B cell (primary cell): ENCODE results near the gene MAPK7. TPM values are rescaled to one million over a fixed set of nuclear protein-coding genes. Genes with fewer than 3 reads are reported as not detected.

Experiments used
- ATAC-seq: fragments of 200-7000 bp; cut with Tn5 transposase; one replicate; pipeline ENCODE4 v1.10.0; 2021; ENCODE audit warnings: low read depth, mild to moderate bottlenecking, moderate number of reproducible peaks, moderate library complexity
- CTCF ChIA-PET: fragments of 350-600 bp; sonication (Branson Sonifier 250); formaldehyde crosslinking; loops from one replicate; lab custom pipeline; 2021; ENCODE audit warnings: antibody characterized with exemption, inconsistent platforms; lab: Charles Lee
- POLR2A ChIA-PET: fragments of 350-600 bp; sonication (Branson Sonifier 250); formaldehyde crosslinking; loops from one replicate; lab custom pipeline; 2021; ENCODE audit warnings: antibody characterized with exemption; lab: Charles Lee
- DNase-seq: peaks from one replicate; pipeline ENCODE4 v3.0.0; 2013
- H2AFZ ChIP-seq: 2 replicates; pipeline ENCODE4 v1.6.1; 2012; ENCODE audit warnings: mild to moderate bottlenecking, low read depth, low read length; ENCODE audit not compliant: insufficient read depth, poor library complexity, severe bottlenecking
- H3K27ac ChIP-seq, 2 donors: 1 replicate in 1 of 2; 2 replicates in 1 of 2; pipeline ENCODE4 v1.5.1; 2012 to 2013; ENCODE audit warnings: low read length in 2 of 2, mild to moderate bottlenecking in 2 of 2, moderate library complexity in 1 of 2
- H3K27me3 ChIP-seq, 4 experiments: fragments of 200-600 bp in 1 of 4; sonication (generic) in 1 of 4; replicated peaks in 1 of 4; 1 replicate in 2 of 4; 2 replicates in 2 of 4; pipeline versions ENCODE4 v1.6.1 to v1.7.0; 2013 to 2016; ENCODE audit warnings: low read length in 3 of 4, mild to moderate bottlenecking in 2 of 4, mixed read lengths in 1 of 4, moderate library complexity in 1 of 4; ENCODE audit not compliant: insufficient read depth in 4 of 4, control insufficient read depth in 3 of 4; ENCODE audit errors: control extremely low read depth in 1 of 4
- H3K36me3 ChIP-seq, 2 experiments: replicated peaks in 1 of 2; 1 replicate in 1 of 2; 2 replicates in 1 of 2; pipeline versions ENCODE4 v1.6.1 to v1.7.1; 2013; ENCODE audit warnings: low read length in 1 of 2; ENCODE audit not compliant: insufficient read depth in 2 of 2, control insufficient read depth in 1 of 2; ENCODE audit errors: control extremely low read depth in 1 of 2, extremely low read depth in 1 of 2
- H3K4me1 ChIP-seq, 2 donors: fragments of 200-600 bp in 1 of 2; sonication (generic) in 1 of 2; 1 replicate in 1 of 2; 2 replicates in 1 of 2; pipeline versions ENCODE4 v1.5.1 to v1.6.1; 2013 to 2017; ENCODE audit warnings: low read length in 2 of 2; ENCODE audit not compliant: control insufficient read depth in 2 of 2, insufficient read depth in 2 of 2
- H3K4me2 ChIP-seq: replicated peaks from 2 replicates; pipeline ENCODE3; 2012; ENCODE audit warnings: mild to moderate bottlenecking, low read depth, low read length; ENCODE audit not compliant: poor library complexity, severe bottlenecking
- H3K4me3 ChIP-seq, 5 experiments: fragments of 200-600 bp in 1 of 5; sonication (generic) in 1 of 5; 1 replicate in 3 of 5; 2 replicates in 2 of 5; pipeline versions ENCODE4 v1.5.1 to v1.7.0; 2011 to 2016; ENCODE audit warnings: low read length in 4 of 5, mild to moderate bottlenecking in 4 of 5, low read depth in 2 of 5, control low read depth in 1 of 5, moderate library complexity in 1 of 5; ENCODE audit not compliant: insufficient read depth in 1 of 5; ENCODE audit errors: control extremely low read depth in 1 of 5, extremely low read depth in 1 of 5
- H3K79me2 ChIP-seq: fragments of 200-600 bp; sonication (generic); one replicate; pipeline ENCODE4 v1.6.0; 2016; ENCODE audit warnings: low read length; ENCODE audit not compliant: control insufficient read depth, insufficient read depth
- H3K9ac ChIP-seq: fragments of 200-600 bp; sonication (generic); 2 replicates; pipeline ENCODE4 v1.6.1; 2017; ENCODE audit warnings: mild to moderate bottlenecking, low read length, moderate library complexity
- H3K9me3 ChIP-seq, 3 donors: one replicate each; pipeline versions ENCODE4 v1.6.1 to v1.7.1; 2013; ENCODE audit warnings: low read length in 2 of 3; ENCODE audit not compliant: control insufficient read depth in 2 of 3, insufficient read depth in 1 of 3; ENCODE audit errors: control extremely low read depth in 1 of 3
- H4K20me1 ChIP-seq: 2 replicates; pipeline ENCODE4 v1.6.0; 2012; ENCODE audit warnings: mild to moderate bottlenecking, low read length; ENCODE audit not compliant: insufficient read depth, control insufficient read depth, poor library complexity, severe bottlenecking
- H3K27ac Mint-ChIP-seq: one replicate; pipeline ENCODE4 v1.8.0; 2021; ENCODE audit warnings: mixed read lengths
- H3K27me3 Mint-ChIP-seq: one replicate; pipeline ENCODE4 v1.8.0; 2021; ENCODE audit warnings: mixed read lengths
- H3K4me1 Mint-ChIP-seq: one replicate; pipeline ENCODE4 v1.8.0; 2021; ENCODE audit warnings: mixed read lengths
- H3K4me3 Mint-ChIP-seq: one replicate; pipeline ENCODE4 v1.8.0; 2021; ENCODE audit warnings: mixed read lengths
- H3K9me3 Mint-ChIP-seq: one replicate; pipeline ENCODE4 v1.8.0; 2022; ENCODE audit warnings: mixed read lengths; ENCODE audit not compliant: insufficient read depth
- CTCF ChIP-seq: fragments of 200-600 bp; IDR thresholded peaks from one replicate; pipeline ENCODE4 v1.8.0; 2022; ENCODE audit warnings: antibody characterized with exemption, mild to moderate bottlenecking
- EZH2 ChIP-seq: IDR thresholded peaks from 2 replicates; pipeline ENCODE4 v1.6.1; 2012; ENCODE audit warnings: borderline replicate concordance, low read depth, mild to moderate bottlenecking, moderate library complexity, low read length; ENCODE audit not compliant: insufficient read depth, poor library complexity, severe bottlenecking
- WGBS: methylation state at CpG from one replicate; pipeline ENCODE4 v1.1.5; 2013; ENCODE audit warnings: missing lambda C conversion rate; ENCODE audit not compliant: insufficient coverage; 5-methylcytosine and 5-hydroxymethylcytosine counted together
- intact Hi-C: fragments of 100-400 bp; cut with micrococcal nuclease; formaldehyde crosslinking; loops from one replicate; pipeline ENCODE4 v1.10.0; 2022
- polyA plus RNA-seq: library from polyadenylated mRNA; depleted of rRNA; stranded (reverse); fragments of >200 nt; gene quantifications from 2 replicates; pipeline ENCODE4 v1.2.3, GENCODE V29; 2012
- total RNA-seq, 2 donors: library from RNA; stranded (reverse); fragments of 120-200 nt in 1 of 2; gene quantifications; 1 replicate in 1 of 2; 2 replicates in 1 of 2; pipeline versions ENCODE4 v1.2.3 to v1.2.4, GENCODE V29; 2013 to 2022

MAPK7 gene
- total and polyA plus RNA-seq, 2 donors (not counting 1 experiment from before 2014, with no cell fraction given) = 30.0 to 34.0 TPM

GRCh38 chr17:19339341-19339815 is 38.9 kb upstream of the MAPK7 start:
- peaks cover 0 to 3% of the 10 kb centered on the region in 2 donors for H3K4me1 ChIP-seq
- no peaks in the 10 kb centered on the region for H4K20me1 ChIP-seq
- no peaks in the 10 kb centered on the region for H3K79me2 ChIP-seq
- intact Hi-C loops = no loop called here
- no peaks in the 10 kb centered on the region for H3K4me1 Mint-ChIP-seq
- POLR2A ChIA-PET = no interaction called here
- H3K9me3 Mint-ChIP-seq = no peaks in the 10 kb centered on the region
- H3K27me3 Mint-ChIP-seq = peaks cover 15% of the 10 kb centered on the region
- H3K27ac ChIP-seq = no peak overlapping the region
- no peak overlapping the region for H3K4me2 ChIP-seq
- 88% methylated on average over 1 of the region's 2 CpGs for WGBS
- H3K9me3 ChIP-seq = no peaks in the 10 kb centered on the region
- TF ChIP-seq CTCF (no peak), EZH2 (no peak)
- H3K9ac ChIP-seq = no peak overlapping the region
- peaks cover 0 to 3% (median 0%) of the 10 kb centered on the region in 4 experiments for H3K27me3 ChIP-seq
- DNase-seq (no peak), ATAC-seq (no peak)
- no peaks in the 10 kb centered on the region for H3K36me3 ChIP-seq
- H3K4me3 Mint-ChIP-seq = no peak overlapping the region
- H3K4me3 ChIP-seq = no peak overlapping the region
- H2AFZ ChIP-seq = no peak overlapping the region
- H3K27ac Mint-ChIP-seq = no peak overlapping the region
- CTCF ChIA-PET = interaction anchor here (1.3 to 3.9 kb wide), 11 partner anchors 11 to 148 kb away, joined by 4 to 37 read pairs (median 15); partner anchors contain the start of genes B9D1 and MAPK7

- no peak overlapping the region for H3K9ac ChIP-seq
- POLR2A ChIA-PET = no interaction called here
- Mint-ChIP-seq H3K27ac (no peak overlapping the region), H3K9me3 (no peaks in the 10 kb centered on the region), H3K4me1 (no peaks in the 10 kb centered on the region), H3K27me3 (peaks cover 15% of the 10 kb centered on the region), H3K4me3 (no peak overlapping the region)
- DNase-seq (no peak), ATAC-seq (no peak)
- peaks cover 0 to 3% (median 0%) of the 10 kb centered on the region in 4 experiments for H3K27me3 ChIP-seq
- H3K4me3 ChIP-seq = no peak overlapping the region
- TF ChIP-seq EZH2 (no peak), CTCF (no peak)
- WGBS = 60% methylated on average over 4 of the region's 7 CpGs
- H3K79me2 ChIP-seq = no peaks in the 10 kb centered on the region
- CTCF ChIA-PET = interaction anchor here (1.9 kb wide), 1 partner anchor 106 kb away, joined by 4 read pairs; no protein-coding TSS in a partner anchor
- H3K9me3 ChIP-seq = no peaks in the 10 kb centered on the region
- H4K20me1 ChIP-seq = no peaks in the 10 kb centered on the region
- H2AFZ ChIP-seq = no peak overlapping the region
- no peak overlapping the region for H3K4me2 ChIP-seq
- H3K36me3 ChIP-seq = no peaks in the 10 kb centered on the region
- H3K4me1 ChIP-seq = peaks cover 0 to 3% of the 10 kb centered on the region in 2 donors
- no peak overlapping the region for H3K27ac ChIP-seq
- intact Hi-C loops = no loop called here
Measured at GRCh38 chr17:19341211-19341631, 37.1 kb upstream of the MAPK7 start.
